PC-9 (cell line): Measurements from ENCODE around the gene TGFBI. TPM values are rescaled to one million over a fixed set of nuclear protein-coding genes. Genes with fewer than 3 reads are reported as not detected.
A peak's percentile ranks its signal among the peaks of the same experiment; 100 is the strongest.

ENCODE experiments used
- BruUV-seq: library from RNA; stranded (reverse); fragments of 400-500 nt; replicated peaks from 2 replicates; lab custom pipeline; 2021; lab: Mats Ljungman, UMichigan
- CTCF ChIA-PET: fragments of 300-600 bp; sonication (Branson Sonifier 250); formaldehyde crosslinking; loops from one replicate; lab custom pipeline; 2022; ENCODE audit warnings: antibody characterized with exemption; lab: Charles Lee
- POLR2A ChIA-PET: fragments of 300-600 bp; sonication (Branson Sonifier 250); formaldehyde crosslinking; loops from one replicate; lab custom pipeline; 2022; ENCODE audit warnings: antibody characterized with exemption; ENCODE audit not compliant: unreplicated experiment; lab: Charles Lee
- DNase-seq, 2 experiments: peaks; one replicate each; pipeline versions ENCODE4 v3.0.0 to v3.0.0-alpha.2; 2015 to 2022; ENCODE audit warnings: mixed read lengths in 1 of 2
- H2AFZ ChIP-seq: fragments of 200-600 bp; sonication (generic); 2 replicates; pipeline ENCODE4 v1.8.1; 2017; ENCODE audit warnings: antibody characterized with exemption
- H3F3A ChIP-seq: fragments of 200-600 bp; sonication (generic); 2 replicates; pipeline ENCODE4 v1.8.1; 2017; ENCODE audit warnings: antibody characterized with exemption, mild to moderate bottlenecking, low read depth; ENCODE audit not compliant: insufficient read depth
- H3K27ac ChIP-seq: fragments of 200-600 bp; sonication (generic); 2 replicates; pipeline ENCODE4 v1.6.1; 2016; ENCODE audit warnings: mixed run types
- H3K27me3 ChIP-seq: fragments of 200-600 bp; sonication (generic); 2 replicates; pipeline ENCODE4 v1.6.1; 2016; ENCODE audit warnings: low read depth, mixed run types; ENCODE audit not compliant: insufficient read depth
- H3K36me3 ChIP-seq: fragments of 200-600 bp; sonication (generic); 2 replicates; pipeline ENCODE4 v1.6.1; 2016; ENCODE audit warnings: low read depth, mixed run types
- H3K4me1 ChIP-seq: fragments of 200-600 bp; sonication (generic); replicated peaks from 2 replicates; pipeline ENCODE4 v1.6.1; 2016; ENCODE audit warnings: mixed run types; ENCODE audit not compliant: insufficient read depth
- H3K4me2 ChIP-seq: fragments of 200-600 bp; sonication (generic); 2 replicates; pipeline ENCODE4 v1.6.1; 2017; ENCODE audit warnings: mixed run types
- H3K4me3 ChIP-seq: fragments of 200-600 bp; sonication (generic); 2 replicates; pipeline ENCODE4 v1.6.1; 2016; ENCODE audit warnings: mixed run types
- H3K79me2 ChIP-seq: fragments of 200-600 bp; sonication (generic); 2 replicates; pipeline ENCODE4 v1.6.1; 2017; ENCODE audit warnings: low read depth, mixed run types
- H3K9me2 ChIP-seq: fragments of 200-600 bp; sonication (generic); 2 replicates; pipeline ENCODE4 v1.8.1; 2017; ENCODE audit warnings: mild to moderate bottlenecking; ENCODE audit not compliant: insufficient read depth
- H3K9me3 ChIP-seq: fragments of 200-600 bp; sonication (generic); 2 replicates; pipeline ENCODE4 v1.8.1; 2016; ENCODE audit warnings: low read depth; ENCODE audit not compliant: insufficient read depth
- H4K20me1 ChIP-seq: fragments of 200-600 bp; sonication (generic); 2 replicates; pipeline ENCODE4 v1.8.1; 2017; ENCODE audit not compliant: insufficient read depth
- EZH2 ChIP-seq: fragments of 200-600 bp; sonication (generic); IDR thresholded peaks from 2 replicates; pipeline ENCODE4 v1.8.0; 2017; ENCODE audit warnings: antibody characterized with exemption, low read depth
- intact Hi-C: fragments of 100-400 bp; cut with micrococcal nuclease; formaldehyde crosslinking; loops from one replicate; pipeline ENCODE4 v1.10.0; 2022; ENCODE audit not compliant: unreplicated experiment
- total RNA-seq: library from RNA; stranded (reverse); gene quantifications from 2 replicates; pipeline ENCODE4 v1.2.3, GENCODE V29; 2021
- TF ChIP-seq, protein P1 (sequence below): fragments of 200-600 bp; sonication (generic); conservative IDR thresholded peaks from 2 replicates; pipeline ENCODE4 v1.6.1; 2017; ENCODE audit warnings: mixed run types, antibody characterized with exemption, mild to moderate bottlenecking, moderate library complexity

The TGFBI gene
- total RNA-seq, 1 experiment from 2014 or later: 437 TPM

- Histone ChIP-seq H3K27ac (peak overlapping the region; percentile 97), H4K20me1 (no peaks in the 10 kb centered on the region), H3K9me2 (no peaks in the 10 kb centered on the region), H3K4me3 (peak overlapping the region; percentile 28; the same call in 1 of the 2 replicates), H3F3A (peaks cover 49% of the 10 kb centered on the region), H3K9me3 (0 out of 2 replicates have a peak, but pooled peaks cover 12% of the 10 kb centered on the region), H2AFZ (peak overlapping the region; percentile 14; the same call in 1 of the 2 replicates), H3K4me1 (peaks cover 64% of the 10 kb centered on the region), H3K79me2 (no peaks in the 10 kb centered on the region), H3K4me2 (peak overlapping the region; percentile 75), H3K27me3 (no peaks in the 10 kb centered on the region), H3K36me3 (no peaks in the 10 kb centered on the region)
- no peak for DNase-seq
- ChIA-PET CTCF (no interaction called here), POLR2A (interaction anchor here (0.7 kb wide), 1 partner anchor 12 kb away, joined by 3 read pairs; no protein-coding TSS in a partner anchor)
- BruUV-seq: TSS peak; percentile 91
- TF ChIP-seq, protein P1, sequence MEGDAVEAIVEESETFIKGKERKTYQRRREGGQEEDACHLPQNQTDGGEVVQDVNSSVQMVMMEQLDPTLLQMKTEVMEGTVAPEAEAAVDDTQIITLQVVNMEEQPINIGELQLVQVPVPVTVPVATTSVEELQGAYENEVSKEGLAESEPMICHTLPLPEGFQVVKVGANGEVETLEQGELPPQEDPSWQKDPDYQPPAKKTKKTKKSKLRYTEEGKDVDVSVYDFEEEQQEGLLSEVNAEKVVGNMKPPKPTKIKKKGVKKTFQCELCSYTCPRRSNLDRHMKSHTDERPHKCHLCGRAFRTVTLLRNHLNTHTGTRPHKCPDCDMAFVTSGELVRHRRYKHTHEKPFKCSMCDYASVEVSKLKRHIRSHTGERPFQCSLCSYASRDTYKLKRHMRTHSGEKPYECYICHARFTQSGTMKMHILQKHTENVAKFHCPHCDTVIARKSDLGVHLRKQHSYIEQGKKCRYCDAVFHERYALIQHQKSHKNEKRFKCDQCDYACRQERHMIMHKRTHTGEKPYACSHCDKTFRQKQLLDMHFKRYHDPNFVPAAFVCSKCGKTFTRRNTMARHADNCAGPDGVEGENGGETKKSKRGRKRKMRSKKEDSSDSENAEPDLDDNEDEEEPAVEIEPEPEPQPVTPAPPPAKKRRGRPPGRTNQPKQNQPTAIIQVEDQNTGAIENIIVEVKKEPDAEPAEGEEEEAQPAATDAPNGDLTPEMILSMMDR: no peak
- TF ChIP-seq EZH2: no peak
- intact Hi-C loops: no loop called here
Observed at GRCh38 chr5:136021016-136021405, 7.8 kb upstream of the TGFBI start.

DNA sequence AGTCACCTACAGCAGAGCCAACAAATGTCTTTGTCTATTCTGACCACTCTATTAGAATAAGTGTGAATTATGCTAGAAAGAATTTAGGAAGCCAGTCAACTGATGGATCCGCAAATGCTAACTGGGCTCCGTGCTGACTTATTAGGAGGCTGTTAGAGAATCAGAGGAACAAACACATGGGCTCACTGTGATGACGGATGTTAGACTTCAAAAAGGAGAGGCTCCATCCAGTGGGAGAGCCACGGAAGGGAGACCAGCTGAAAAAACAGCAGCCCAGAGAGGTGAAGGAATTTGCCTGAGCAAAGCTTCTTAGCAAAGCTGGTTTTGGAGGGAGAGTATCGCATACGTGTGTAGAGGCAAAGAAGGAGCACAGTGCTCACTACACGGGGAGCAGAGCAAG is 5.8 kb upstream of the TGFBI start:
- CTCF ChIA-PET: no interaction called here
- no peak overlapping the region for H2AFZ ChIP-seq
- intact Hi-C loops: no loop called here
- H3K36me3 ChIP-seq: no peaks in the 10 kb centered on the region
- DNase-seq: no peak
- H3K27ac ChIP-seq: no peak overlapping the region
- H3K79me2 ChIP-seq: no peaks in the 10 kb centered on the region
- TF ChIP-seq, protein P1: no peak
- no peak for TF ChIP-seq EZH2
- POLR2A ChIA-PET: no interaction called here
- peaks cover 33% of the 10 kb centered on the region for H3F3A ChIP-seq
- H3K4me2 ChIP-seq: no peak overlapping the region
- H3K9me2 ChIP-seq: no peaks in the 10 kb centered on the region
- H4K20me1 ChIP-seq: no peaks in the 10 kb centered on the region
- H3K9me3 ChIP-seq: 0 out of 2 replicates have a peak, but pooled peaks cover 7% of the 10 kb centered on the region
- no peaks in the 10 kb centered on the region for H3K27me3 ChIP-seq
- H3K4me3 ChIP-seq: no peak overlapping the region
- BruUV-seq: no TSS peak
- H3K4me1 ChIP-seq: peaks cover 50% of the 10 kb centered on the region

- H3K27me3 ChIP-seq: no peaks in the 10 kb centered on the region
- no peaks in the 10 kb centered on the region for H4K20me1 ChIP-seq
- peaks cover 47% of the 10 kb centered on the region for H3K4me1 ChIP-seq
- no peak for TF ChIP-seq EZH2
- TF ChIP-seq, protein P1: no peak
- H3K79me2 ChIP-seq: peaks cover under 1% of the 10 kb centered on the region; the same call in 1 of the 2 replicates
- peaks cover 37% of the 10 kb centered on the region for H3F3A ChIP-seq
- ChIA-PET POLR2A (no interaction called here), CTCF (no interaction called here)
- BruUV-seq: no TSS peak
- intact Hi-C loops: no loop called here
- no peak overlapping the region for H3K27ac ChIP-seq
- no peak overlapping the region for H2AFZ ChIP-seq
- H3K4me3 ChIP-seq: no peak overlapping the region
- no peaks in the 10 kb centered on the region for H3K9me3 ChIP-seq
- H3K9me2 ChIP-seq: no peaks in the 10 kb centered on the region
- DNase-seq: no peak
- no peaks in the 10 kb centered on the region for H3K36me3 ChIP-seq
- H3K4me2 ChIP-seq: no peak overlapping the region
Observed at GRCh38 chr5:136023958-136024541, 4.7 kb upstream of the TGFBI start.
